Diencephalon (tissue), 1 donor: ENCODE measurements around the gene BAHD1. TPM values are rescaled to one million over a fixed set of nuclear protein-coding genes. Genes with fewer than 3 reads are reported as not detected.

ENCODE experiments used
- total RNA-seq: library from RNA; depleted of rRNA; stranded (reverse); fragments of >200 nt; gene quantifications from one replicate; pipeline ENCODE4 v1.2.3, GENCODE V29; 2014

Gene BAHD1
- total RNA-seq, result 7.4 TPM

DNA sequence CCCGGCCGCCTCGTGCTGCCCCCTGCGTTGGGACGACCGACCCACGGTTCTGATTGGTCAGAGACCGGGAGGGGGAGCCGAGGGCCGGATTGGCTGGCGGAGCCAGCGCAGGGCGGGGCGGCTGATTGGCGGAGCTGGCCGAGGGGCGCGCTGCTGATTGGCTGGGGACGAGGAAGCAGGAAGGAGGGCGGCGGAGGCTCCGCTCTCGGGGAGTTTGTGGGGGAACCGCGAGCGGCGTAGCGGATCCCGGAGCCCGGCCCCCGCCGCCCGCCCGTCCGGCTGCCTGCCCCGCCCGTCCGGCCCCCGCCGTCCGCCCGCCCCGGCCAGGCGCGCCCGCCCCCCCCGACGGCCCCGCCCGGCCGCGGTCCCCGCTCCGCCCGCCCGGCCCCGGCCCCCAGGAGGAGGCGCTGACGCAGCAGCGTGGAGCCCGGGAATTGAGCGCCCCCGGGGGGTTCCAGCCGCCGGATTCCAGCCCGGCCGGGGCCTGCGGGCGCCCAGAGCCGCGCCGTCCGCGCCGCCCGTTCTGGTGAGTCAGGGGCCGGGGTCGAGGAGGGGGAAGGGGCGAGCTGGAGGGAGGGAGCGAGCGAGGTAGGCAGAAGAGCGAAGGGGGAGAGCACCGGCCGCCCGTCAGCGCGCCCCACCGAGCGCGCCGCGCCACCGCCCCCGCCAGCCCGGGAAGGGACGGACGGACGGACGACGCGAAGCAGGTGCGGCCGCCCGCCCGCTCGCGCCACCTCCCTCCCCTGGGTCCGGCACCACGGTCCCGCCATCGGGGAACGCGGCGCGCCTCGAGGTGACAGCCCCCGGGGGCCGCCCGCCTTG lies at the start of gene BAHD1:
BAHD1 (plus strand) TSS at position 211 of the 822 bp plus-strand sequence. CDS start 17,512 bp downstream, outside the sequence.

DNA sequence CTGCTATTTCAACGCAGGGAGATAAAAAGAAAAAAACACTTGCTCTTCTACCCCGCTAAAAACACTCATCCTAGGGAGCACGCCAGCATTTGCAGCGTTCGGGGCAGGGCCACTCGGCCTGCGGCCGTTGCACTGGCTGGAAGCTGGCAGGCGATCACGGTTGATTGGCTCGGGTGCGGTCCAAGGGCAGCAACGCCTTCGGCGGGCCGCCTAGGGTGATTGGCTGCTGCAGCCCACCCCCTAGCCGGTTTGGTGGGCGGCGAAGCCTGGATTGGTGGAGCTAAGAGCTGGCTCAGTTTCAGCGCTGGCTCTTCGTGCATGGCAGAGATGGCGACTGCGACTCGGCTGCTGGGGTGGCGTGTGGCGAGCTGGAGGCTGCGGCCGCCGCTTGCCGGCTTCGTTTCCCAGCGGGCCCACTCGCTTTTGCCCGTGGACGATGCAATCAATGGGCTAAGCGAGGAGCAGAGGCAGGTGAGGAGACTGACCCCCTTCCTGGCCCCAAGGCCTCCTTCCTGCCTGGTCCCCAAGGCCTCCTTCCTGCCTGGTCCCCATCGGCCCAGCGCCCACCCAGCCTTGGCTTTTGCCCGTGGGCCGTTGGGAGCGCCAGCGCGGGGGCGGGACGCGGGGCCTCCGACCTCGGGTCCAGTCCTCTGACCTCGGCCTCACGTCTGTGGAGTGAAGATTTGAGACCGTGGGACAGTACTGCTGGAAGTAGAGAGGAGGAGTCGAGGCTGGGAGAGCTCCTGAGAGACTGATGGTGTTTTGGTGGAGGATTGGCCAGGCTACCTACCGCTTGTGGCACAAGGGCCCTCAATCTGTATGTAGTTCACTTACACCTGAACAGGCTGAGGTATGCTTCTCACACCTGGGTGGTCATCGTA lies 35.0 kb upstream of the BAHD1 start, which contains the start of gene IVD:
IVD (plus strand) TSS at position 295 of the 881 bp plus-strand sequence; CDS start at position 328, 33 bp downstream.

DNA sequence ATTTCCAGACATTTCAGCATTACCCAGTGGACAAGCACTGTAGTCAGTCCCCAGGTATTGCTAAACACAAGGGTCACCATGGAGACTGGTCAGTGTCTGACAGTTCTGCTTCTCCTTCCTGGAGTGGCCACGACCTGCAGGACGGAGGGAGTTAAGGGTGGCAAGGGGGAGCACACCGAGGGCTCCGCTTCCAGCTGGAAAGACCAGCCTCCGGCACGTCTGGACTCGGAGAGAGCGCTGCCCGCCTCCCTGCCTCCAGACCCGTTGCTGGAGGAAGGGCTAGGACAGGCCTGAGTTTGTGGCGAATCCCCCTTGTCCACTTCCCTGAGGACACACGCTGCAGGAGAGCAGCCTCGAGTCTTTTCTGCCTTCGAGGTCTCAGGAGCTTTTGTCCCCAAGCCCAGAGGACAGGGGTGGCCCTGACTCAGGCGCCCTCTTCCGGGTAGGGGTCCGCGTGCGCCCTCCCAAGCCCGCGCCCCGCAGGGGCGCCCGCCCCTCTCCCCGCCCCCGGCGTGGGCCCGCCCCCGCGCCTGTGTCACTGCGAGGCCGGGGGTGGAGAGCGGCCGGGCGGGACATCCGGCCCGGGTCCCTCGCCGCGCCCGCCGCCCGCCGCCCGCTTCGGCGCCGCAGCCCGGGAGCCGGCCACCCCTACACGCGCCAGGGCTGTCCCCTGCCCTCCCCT lies 29.8 kb downstream of the BAHD1 start, which contains the start of gene CHST14:
CHST14 (plus strand) TSS at position 562 of the 682 bp plus-strand sequence. CDS start 230 bp downstream, outside the sequence.

Other genes starting within 250 kb of the BAHD1 start
- 23.5 TPM for gene PAK6, start 201.9 kb upstream of the BAHD1 start, total RNA-seq
- 2.3 TPM for gene ANKRD63, start 157.9 kb upstream of the BAHD1 start, total RNA-seq
- 10.6 TPM for gene PLCB2, start 133.0 kb upstream of the BAHD1 start, total RNA-seq
- gene INAFM2, start 117.3 kb upstream of the BAHD1 start, total RNA-seq, result 10.6 TPM
- 1.4 TPM for gene CCDC9B, start 100.0 kb upstream of the BAHD1 start, total RNA-seq
- gene PHGR1, start 89.9 kb upstream of the BAHD1 start, total RNA-seq, result not detected
- gene DISP2, start 82.7 kb upstream of the BAHD1 start, total RNA-seq, result 18.0 TPM
- gene KNSTRN, start 58.2 kb upstream of the BAHD1 start, total RNA-seq, result 25.6 TPM
- 37.1 TPM for gene IVD, start 35.2 kb upstream of the BAHD1 start, total RNA-seq
- gene CHST14, start 30.0 kb downstream of the BAHD1 start, total RNA-seq, result 1.8 TPM
- gene CCDC32, start 124.1 kb downstream of the BAHD1 start, total RNA-seq, result 25.1 TPM
- 11.8 TPM for gene RPUSD2, start 128.3 kb downstream of the BAHD1 start, total RNA-seq
- gene KNL1, start 153.3 kb downstream of the BAHD1 start, total RNA-seq, result 12.0 TPM